ENCODE data around the gene GRPR.

GRPR gene

GRCh38 chrX:16186380-16187007 lies 63.1 kb downstream of the GRPR start:
- H3K27me3 Mint-ChIP-seq (ENCODE audit: low read depth): peaks cover 8% of the 10 kb centered on the region
- TF ChIP-seq CTCF (IDR thresholded peaks at IDR 0.05; ENCODE audit: unreplicated experiment in 3 of 3): no peak

GRCh38 chrX:16187024-16187760 lies 63.8 kb downstream of the GRPR start:
- no peaks in the 10 kb centered on the region for H3K36me3 Mint-ChIP-seq (ENCODE audit: low read depth)
- H3K27me3 Mint-ChIP-seq (ENCODE audit: low read depth): peaks cover 8% of the 10 kb centered on the region
- H3K27ac Mint-ChIP-seq: no peak overlapping the region
- H3K9me3 Mint-ChIP-seq: peaks cover 12% of the 10 kb centered on the region
- TF ChIP-seq CTCF (IDR thresholded peaks at IDR 0.05; ENCODE audit: unreplicated experiment in 3 of 3): no peak
- no peak overlapping the region for H3K4me3 Mint-ChIP-seq
- peaks cover 5% of the 10 kb centered on the region for H3K4me1 Mint-ChIP-seq

More at GRCh38 chrX:16186380-16187007, 63.1 kb downstream of the GRPR start:
- Mint-ChIP-seq H3K36me3 (ENCODE audit: low read depth) (no peaks in the 10 kb centered on the region), H3K4me3 (no peak overlapping the region), H3K27ac (no peak overlapping the region), H3K9me3 (peaks cover 12% of the 10 kb centered on the region), H3K4me1 (peaks cover 5% of the 10 kb centered on the region)

GRCh38 chrX:16188687-16189086 lies 65.3 kb downstream of the GRPR start:
- H3K9me3 Mint-ChIP-seq: peaks cover 2% of the 10 kb centered on the region
- no peak overlapping the region for H3K4me3 Mint-ChIP-seq
- H3K27me3 Mint-ChIP-seq (ENCODE audit: low read depth): peaks cover 3% of the 10 kb centered on the region
- no peak for TF ChIP-seq CTCF (IDR thresholded peaks at IDR 0.05; ENCODE audit: unreplicated experiment in 3 of 3)
- no peak overlapping the region for H3K27ac Mint-ChIP-seq
- peaks cover 5% of the 10 kb centered on the region for H3K4me1 Mint-ChIP-seq
- H3K36me3 Mint-ChIP-seq (ENCODE audit: low read depth): no peaks in the 10 kb centered on the region

- peaks cover 5% of the 10 kb centered on the region for H3K4me1 Mint-ChIP-seq
- no peaks in the 10 kb centered on the region for H3K9me3 Mint-ChIP-seq
- H3K27ac Mint-ChIP-seq: no peak overlapping the region
- no peak for TF ChIP-seq CTCF (IDR thresholded peaks at IDR 0.05; ENCODE audit: unreplicated experiment in 3 of 3)
- H3K4me3 Mint-ChIP-seq: no peak overlapping the region
- peaks cover 4% of the 10 kb centered on the region for H3K27me3 Mint-ChIP-seq (ENCODE audit: low read depth)
- H3K36me3 Mint-ChIP-seq (ENCODE audit: low read depth): no peaks in the 10 kb centered on the region
These were observed 68.2 kb downstream of the GRPR start for GRCh38 chrX:16191605-16192004.

GRCh38 chrX:16196829-16197228 lies 73.5 kb downstream of the GRPR start:
- Mint-ChIP-seq H3K4me1 (no peaks in the 10 kb centered on the region), H3K9me3 (no peaks in the 10 kb centered on the region), H3K4me3 (no peak overlapping the region), H3K36me3 (ENCODE audit: low read depth) (no peaks in the 10 kb centered on the region), H3K27me3 (ENCODE audit: low read depth) (peaks cover 4% of the 10 kb centered on the region), H3K27ac (no peak overlapping the region)
- TF ChIP-seq CTCF (IDR thresholded peaks at IDR 0.05; ENCODE audit: unreplicated experiment in 3 of 3): no peak

- Mint-ChIP-seq H3K9me3 (no peaks in the 10 kb centered on the region), H3K27me3 (ENCODE audit: low read depth) (peaks cover 4% of the 10 kb centered on the region), H3K36me3 (ENCODE audit: low read depth) (no peaks in the 10 kb centered on the region), H3K4me3 (no peak overlapping the region), H3K4me1 (no peaks in the 10 kb centered on the region), H3K27ac (no peak overlapping the region)
- no peak for TF ChIP-seq CTCF (IDR thresholded peaks at IDR 0.05; ENCODE audit: unreplicated experiment in 3 of 3)
These were observed 76.0 kb downstream of the GRPR start for GRCh38 chrX:16199343-16199742.
